G401 (cell line): Measurements from ENCODE around the gene SP110. TPM values are rescaled to one million over a fixed set of nuclear protein-coding genes. Genes with fewer than 3 reads are reported as not detected.
"Not testable (repeated sequence)": the region's sequence is repeated elsewhere in the genome, so short reads cannot be mapped to it uniquely, and the experiment has no call there.

ENCODE experiments used
- DNase-seq: peaks from one replicate; pipeline ENCODE4 v3.0.0-alpha.2; 2015; ENCODE audit warnings: low spot score
- in situ Hi-C: cut with HindIII; loops from 2 replicates; pipeline ENCODE4 v1.10.0; 2016; ENCODE audit warnings: low sequenced_read_pairs, mixed read lengths
- total RNA-seq: library from RNA; depleted of rRNA; stranded (reverse); fragments of >200 nt; shearing (Covaris generic); gene quantifications from 2 replicates; pipeline ENCODE4 v1.2.3, GENCODE V29; 2014; rRNA removed

SP110 gene
- total RNA-seq, 1 experiment from 2014 or later, result 11.7 TPM

- no peak for DNase-seq
- in situ Hi-C loops, result no loop called here
Observed at GRCh38 chr2:230137902-230138539, 81.8 kb downstream of the SP110 start.

- in situ Hi-C loops, result no loop called here
- no peak for DNase-seq
Observed at GRCh38 chr2:230135130-230135525, 84.7 kb downstream of the SP110 start.

GRCh38 chr2:230134496-230135129 is 85.2 kb downstream of the SP110 start:
- in situ Hi-C loops, result no loop called here
- DNase-seq, result no peak

- DNase-seq, result no peak
- in situ Hi-C loops, result no loop called here
Observed at GRCh38 chr2:230131366-230131765, 88.4 kb downstream of the SP110 start.

- DNase-seq, result no peak
- in situ Hi-C loops, result no loop called here
Observed at GRCh38 chr2:230130668-230131364, 89.0 kb downstream of the SP110 start.

- DNase-seq, result no peak
- in situ Hi-C loops, result no loop called here
Observed at GRCh38 chr2:230129343-230129742, 90.4 kb downstream of the SP110 start.

- in situ Hi-C loops, result no loop called here
- no peak for DNase-seq
Observed at GRCh38 chr2:230128623-230129342, 91.0 kb downstream of the SP110 start.

- in situ Hi-C loops, result no loop called here
- no peak for DNase-seq
Observed at GRCh38 chr2:230127195-230127594, 92.6 kb downstream of the SP110 start.

GRCh38 chr2:230124757-230125431 is 94.9 kb downstream of the SP110 start:
- in situ Hi-C loops, result no loop called here
- DNase-seq, result no peak

GRCh38 chr2:230124235-230124634 is 95.5 kb downstream of the SP110 start:
- DNase-seq, result no peak
- in situ Hi-C loops, result no loop called here

- DNase-seq, in situ Hi-C loops: not testable (repeated sequence)
Observed at GRCh38 chr2:230120376-230120775, 99.4 kb downstream of the SP110 start.

- in situ Hi-C loops, DNase-seq: not testable (repeated sequence)
Observed at GRCh38 chr2:230119827-230120226, 100.0 kb downstream of the SP110 start.

Other genes with a start within 250 kb of the SP110 start
- 8.5 and 9.4 TPM in 2 replicates for gene SLC16A14, start 151.1 kb downstream of the SP110 start, total RNA-seq
- gene SP140, start 5.8 kb upstream of the SP110 start, total RNA-seq, result 0.41 TPM in 1 of 2 replicates, not detected in the other
- 0.07 TPM in 1 of 2 replicates, not detected in the other for gene SP140L, start 107.2 kb upstream of the SP110 start, total RNA-seq
- 1.2 TPM in 1 of 2 replicates, not detected in the other for gene SP100, start 196.2 kb upstream of the SP110 start, total RNA-seq